Astrocyte of the spinal cord (primary cell): ENCODE results near the gene SUGCT.
"Not testable (repeated sequence)": the region's sequence is repeated elsewhere in the genome, so short reads cannot be mapped to it uniquely, and the experiment has no call there.

Experiments used
- DNase-seq: peaks from one replicate; pipeline ENCODE4 v3.0.0; 2011; ENCODE audit warnings: low read depth, low spot score
- H3K4me3 ChIP-seq: 2 replicates; pipeline ENCODE4 v1.5.1; 2011; ENCODE audit warnings: low read depth, mild to moderate bottlenecking, low read length, moderate library complexity
- in situ Hi-C: cut with HindIII; loops from 2 replicates; pipeline ENCODE4 v1.10.0; 2017; ENCODE audit warnings: low sequenced_read_pairs
- TF ChIP-seq, protein P1 (sequence below): IDR thresholded peaks from 2 replicates; pipeline ENCODE4 v1.5.1; 2012; ENCODE audit warnings: low read depth, mild to moderate bottlenecking, low read length, inconsistent platforms

SUGCT gene

GRCh38 chr7:40120020-40120419 is 14.8 kb upstream of the SUGCT start:
- no peak for DNase-seq
- H3K4me3 ChIP-seq: no peak overlapping the region
- TF ChIP-seq, protein P1, sequence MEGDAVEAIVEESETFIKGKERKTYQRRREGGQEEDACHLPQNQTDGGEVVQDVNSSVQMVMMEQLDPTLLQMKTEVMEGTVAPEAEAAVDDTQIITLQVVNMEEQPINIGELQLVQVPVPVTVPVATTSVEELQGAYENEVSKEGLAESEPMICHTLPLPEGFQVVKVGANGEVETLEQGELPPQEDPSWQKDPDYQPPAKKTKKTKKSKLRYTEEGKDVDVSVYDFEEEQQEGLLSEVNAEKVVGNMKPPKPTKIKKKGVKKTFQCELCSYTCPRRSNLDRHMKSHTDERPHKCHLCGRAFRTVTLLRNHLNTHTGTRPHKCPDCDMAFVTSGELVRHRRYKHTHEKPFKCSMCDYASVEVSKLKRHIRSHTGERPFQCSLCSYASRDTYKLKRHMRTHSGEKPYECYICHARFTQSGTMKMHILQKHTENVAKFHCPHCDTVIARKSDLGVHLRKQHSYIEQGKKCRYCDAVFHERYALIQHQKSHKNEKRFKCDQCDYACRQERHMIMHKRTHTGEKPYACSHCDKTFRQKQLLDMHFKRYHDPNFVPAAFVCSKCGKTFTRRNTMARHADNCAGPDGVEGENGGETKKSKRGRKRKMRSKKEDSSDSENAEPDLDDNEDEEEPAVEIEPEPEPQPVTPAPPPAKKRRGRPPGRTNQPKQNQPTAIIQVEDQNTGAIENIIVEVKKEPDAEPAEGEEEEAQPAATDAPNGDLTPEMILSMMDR: no peak
- in situ Hi-C loops: no loop called here

DNA sequence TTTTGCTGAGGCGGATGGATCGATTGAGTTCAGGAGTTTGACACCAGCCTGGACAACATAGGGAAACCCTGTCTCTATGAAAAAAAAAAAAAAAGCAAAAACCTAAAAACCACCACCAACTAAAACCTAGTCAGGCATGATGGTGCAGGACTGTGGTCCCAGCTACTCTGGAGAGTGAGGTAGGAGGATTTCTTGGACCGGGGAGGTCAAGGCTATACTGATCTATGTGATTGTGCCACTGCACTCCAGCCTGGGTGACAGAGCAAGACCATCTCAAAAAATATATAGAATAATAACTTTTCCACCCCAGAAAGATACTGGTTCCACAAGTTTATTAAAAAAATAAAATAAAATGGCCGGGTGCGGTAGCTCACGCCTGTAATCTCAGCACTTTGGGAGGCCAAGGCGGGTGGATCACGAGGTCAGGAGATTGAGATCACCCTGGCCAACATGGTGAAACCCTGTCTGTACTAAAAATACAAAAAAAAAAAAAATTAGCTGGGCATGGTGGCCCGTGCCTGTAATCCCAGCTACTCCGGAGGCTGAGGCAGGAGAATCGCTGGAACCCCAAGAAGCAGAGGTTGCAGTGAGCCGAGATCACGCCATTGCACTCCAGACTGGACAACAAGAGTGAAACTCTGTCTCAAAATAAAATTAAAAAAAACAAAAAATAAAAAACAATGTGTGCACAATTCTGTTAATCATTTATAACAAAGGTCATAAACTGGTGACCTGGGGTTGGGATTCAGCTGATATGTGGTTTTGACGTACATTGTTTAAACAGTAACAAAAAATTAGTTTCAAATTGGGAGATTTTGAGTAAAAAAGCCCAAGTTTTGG is 12.5 kb upstream of the SUGCT start:
- H3K4me3 ChIP-seq, in situ Hi-C loops, DNase-seq: not testable (repeated sequence)

DNA sequence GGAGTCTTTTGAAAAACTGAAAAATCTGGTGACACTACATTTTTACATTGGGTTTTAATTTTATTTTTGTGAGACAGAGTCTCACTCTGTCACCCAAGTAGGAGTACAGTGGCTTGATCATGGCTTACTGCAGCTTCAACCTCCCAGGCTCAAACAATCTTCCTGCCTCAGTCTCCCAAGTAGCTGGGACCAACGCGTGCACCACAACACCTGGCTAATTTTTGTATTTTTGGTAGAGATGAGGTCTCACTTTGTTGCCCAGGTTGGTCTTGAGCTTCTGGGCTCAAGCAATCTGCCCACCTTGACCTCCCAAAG is 11.9 kb upstream of the SUGCT start:
- DNase-seq: no peak
- TF ChIP-seq, protein P1: no peak
- in situ Hi-C loops: no loop called here
- H3K4me3 ChIP-seq: no peak overlapping the region

- TF ChIP-seq, protein P1: no peak
- in situ Hi-C loops: no loop called here
- DNase-seq: peak; percentile 13
- peak overlapping the region; percentile 98 for H3K4me3 ChIP-seq
These were observed 1.0 kb upstream of the SUGCT start for GRCh38 chr7:40133561-40134427.

GRCh38 chr7:40135317-40135610 is 459 bp downstream of the SUGCT start:
- DNase-seq: peak; percentile 27
- H3K4me3 ChIP-seq: peak overlapping the region; percentile 98
- in situ Hi-C loops: no loop called here
- TF ChIP-seq, protein P1: no peak

DNA sequence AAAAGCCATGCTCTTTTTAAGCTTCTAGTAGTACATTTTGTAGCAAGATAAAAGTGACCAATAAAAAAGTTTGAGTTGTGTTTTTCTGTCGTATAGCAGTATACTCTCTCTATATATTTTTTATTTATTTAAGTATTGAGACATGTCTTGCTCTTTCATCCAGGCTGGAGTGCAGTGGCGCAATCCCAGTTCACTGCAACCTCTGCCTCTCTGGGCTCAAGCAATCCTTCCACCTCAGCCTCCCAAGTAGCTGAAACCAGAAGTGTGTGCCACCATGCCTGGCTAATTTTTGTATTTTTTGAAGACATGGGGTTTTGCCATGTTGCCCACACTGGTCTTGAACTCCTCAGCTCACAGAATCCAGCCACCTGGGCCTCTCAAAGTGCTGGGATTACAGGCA is 2.8 kb downstream of the SUGCT start:
- H3K4me3 ChIP-seq: no peak overlapping the region
- TF ChIP-seq, protein P1: no peak
- in situ Hi-C loops: no loop called here
- DNase-seq: no peak

GRCh38 chr7:40138973-40139372 is 4.2 kb downstream of the SUGCT start:
- TF ChIP-seq, protein P1: no peak
- in situ Hi-C loops: no loop called here
- DNase-seq: no peak
- no peak overlapping the region for H3K4me3 ChIP-seq

DNA sequence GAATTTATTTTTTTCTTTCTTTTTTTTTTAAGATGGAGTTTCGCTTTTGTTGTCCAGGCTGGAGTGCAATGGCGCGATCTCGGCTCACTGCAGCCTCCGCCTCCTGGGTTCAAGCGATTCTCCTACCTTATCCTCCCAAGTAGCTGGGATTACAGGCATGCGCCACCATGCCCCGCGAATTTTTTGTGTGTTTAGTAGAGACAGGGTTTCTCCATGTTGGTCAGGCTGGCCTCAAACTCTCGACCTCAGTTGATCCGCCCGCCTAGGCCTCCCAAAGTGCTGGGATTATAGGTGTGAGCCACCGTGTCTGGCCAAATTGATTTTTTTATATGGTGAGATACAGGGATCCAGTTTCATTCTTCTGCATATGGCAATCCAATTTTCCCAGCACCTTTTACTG is 5.1 kb downstream of the SUGCT start:
- DNase-seq, H3K4me3 ChIP-seq, in situ Hi-C loops: not testable (repeated sequence)

- H3K4me3 ChIP-seq, in situ Hi-C loops, DNase-seq: not testable (repeated sequence)
These were observed 7.1 kb downstream of the SUGCT start for GRCh38 chr7:40141916-40142315.

- H3K4me3 ChIP-seq, DNase-seq, in situ Hi-C loops: not testable (repeated sequence)
These were observed 10.9 kb downstream of the SUGCT start for GRCh38 chr7:40145596-40146130.
